Naive thymus-derived CD4-positive, alpha-beta T cell (primary cell): Measurements from ENCODE around the gene BLID. TPM values are rescaled to one million over a fixed set of nuclear protein-coding genes. Genes with fewer than 3 reads are reported as not detected.

Experiments used
- ATAC-seq: fragments of 150-1000 bp; cut with Tn5 transposase; 2 replicates; pipeline ENCODE4 v1.10.0; 2021; ENCODE audit warnings: mild to moderate bottlenecking, moderate library complexity
- CTCF ChIA-PET: fragments of 350-600 bp; sonication (Branson Sonifier 250); formaldehyde crosslinking; loops from one replicate; lab custom pipeline; 2021; ENCODE audit warnings: antibody characterized with exemption; lab: Charles Lee
- POLR2A ChIA-PET: fragments of 350-600 bp; sonication (Branson Sonifier 250); formaldehyde crosslinking; loops from one replicate; lab custom pipeline; 2021; ENCODE audit warnings: antibody characterized with exemption, inconsistent platforms; lab: Charles Lee
- DNase-seq, 9 donors: peaks; one replicate each; pipeline versions ENCODE4 v3.0.0 to v3.0.0-alpha.2; 2020 to 2022; ENCODE audit warnings: mixed read lengths in 1 of 9
- H3K27ac ChIP-seq: one replicate; pipeline ENCODE4 v1.7.0; 2013; ENCODE audit warnings: mild to moderate bottlenecking, low read depth, low read length, moderate library complexity
- H3K27me3 ChIP-seq, 2 donors: one replicate each; pipeline ENCODE4 v1.7.0; 2013; ENCODE audit warnings: low read length in 2 of 2, mild to moderate bottlenecking in 2 of 2, moderate library complexity in 2 of 2; ENCODE audit not compliant: control insufficient read depth in 2 of 2, insufficient read depth in 2 of 2
- H3K36me3 ChIP-seq, 3 experiments: 1 replicate in 2 of 3; 2 replicates in 1 of 3; pipeline ENCODE4 v1.7.0; 2013; ENCODE audit warnings: low read length in 3 of 3, mild to moderate bottlenecking in 3 of 3, moderate library complexity in 1 of 3; ENCODE audit not compliant: insufficient read depth in 3 of 3, control insufficient read depth in 2 of 3
- H3K4me1 ChIP-seq, 2 donors: one replicate each; pipeline ENCODE4 v1.7.0; 2013; ENCODE audit warnings: low read length in 2 of 2, mild to moderate bottlenecking in 2 of 2, moderate library complexity in 1 of 2; ENCODE audit not compliant: control insufficient read depth in 2 of 2, insufficient read depth in 2 of 2
- H3K4me3 ChIP-seq: 2 replicates; pipeline ENCODE4 v1.7.0; 2013; ENCODE audit warnings: mild to moderate bottlenecking, low read length
- H3K9me3 ChIP-seq, 3 experiments: 1 replicate in 2 of 3; 2 replicates in 1 of 3; pipeline ENCODE4 v1.7.0; 2013; ENCODE audit warnings: low read length in 3 of 3; ENCODE audit not compliant: control insufficient read depth in 2 of 3
- H3K27ac Mint-ChIP-seq, 9 donors: one replicate each; pipeline ENCODE4 v1.8.0; 2020 to 2022; ENCODE audit warnings: mixed read lengths in 9 of 9, mild to moderate bottlenecking in 8 of 9, moderate library complexity in 5 of 9, inconsistent platforms in 2 of 9
- H3K27me3 Mint-ChIP-seq, 5 donors: one replicate each; pipeline ENCODE4 v1.8.0; 2021 to 2022; ENCODE audit warnings: mixed read lengths in 5 of 5, mild to moderate bottlenecking in 1 of 5
- H3K36me3 Mint-ChIP-seq, 5 donors: one replicate each; pipeline ENCODE4 v1.8.0; 2020 to 2022; ENCODE audit warnings: mixed read lengths in 5 of 5, mild to moderate bottlenecking in 3 of 5, inconsistent platforms in 1 of 5
- H3K4me1 Mint-ChIP-seq, 7 donors: one replicate each; pipeline ENCODE4 v1.8.0; 2020 to 2022; ENCODE audit warnings: mixed read lengths in 7 of 7, mild to moderate bottlenecking in 3 of 7, inconsistent platforms in 1 of 7
- H3K4me3 Mint-ChIP-seq, 10 donors: one replicate each; pipeline ENCODE4 v1.8.0; 2020 to 2022; ENCODE audit warnings: mild to moderate bottlenecking in 10 of 10, mixed read lengths in 10 of 10, moderate library complexity in 6 of 10, inconsistent platforms in 2 of 10
- H3K9me3 Mint-ChIP-seq, 11 donors: one replicate each; pipeline ENCODE4 v1.8.0; 2020 to 2022; ENCODE audit warnings: mixed read lengths in 11 of 11, mild to moderate bottlenecking in 4 of 11, inconsistent platforms in 1 of 11, moderate library complexity in 1 of 11
- intact Hi-C, 2 donors: fragments of 100-400 bp; cut with micrococcal nuclease; formaldehyde crosslinking; loops; one replicate each; pipeline ENCODE4 v1.15.1; 2023
- polyA plus RNA-seq, 2 donors: library from polyadenylated mRNA; unstranded; fragments of 300-500 nt; fragmentation: Illumina TruSeq; gene quantifications; one replicate each; pipeline ENCODE4 v1.2.3, GENCODE V29; 2021
- total RNA-seq, 6 experiments: library from RNA in 5 of 6; stranded (reverse) in 5 of 6; gene quantifications; 1 replicate in 5 of 6; 2 replicates in 1 of 6; pipeline ENCODE4 v1.2.3 and lab custom pipeline; 2021 to 2026

BLID gene
- not detected for total RNA-seq
- polyA plus RNA-seq = not detected
- not detected for total RNA-seq (lab: John Stamatoyannopoulos, UW)

DNA sequence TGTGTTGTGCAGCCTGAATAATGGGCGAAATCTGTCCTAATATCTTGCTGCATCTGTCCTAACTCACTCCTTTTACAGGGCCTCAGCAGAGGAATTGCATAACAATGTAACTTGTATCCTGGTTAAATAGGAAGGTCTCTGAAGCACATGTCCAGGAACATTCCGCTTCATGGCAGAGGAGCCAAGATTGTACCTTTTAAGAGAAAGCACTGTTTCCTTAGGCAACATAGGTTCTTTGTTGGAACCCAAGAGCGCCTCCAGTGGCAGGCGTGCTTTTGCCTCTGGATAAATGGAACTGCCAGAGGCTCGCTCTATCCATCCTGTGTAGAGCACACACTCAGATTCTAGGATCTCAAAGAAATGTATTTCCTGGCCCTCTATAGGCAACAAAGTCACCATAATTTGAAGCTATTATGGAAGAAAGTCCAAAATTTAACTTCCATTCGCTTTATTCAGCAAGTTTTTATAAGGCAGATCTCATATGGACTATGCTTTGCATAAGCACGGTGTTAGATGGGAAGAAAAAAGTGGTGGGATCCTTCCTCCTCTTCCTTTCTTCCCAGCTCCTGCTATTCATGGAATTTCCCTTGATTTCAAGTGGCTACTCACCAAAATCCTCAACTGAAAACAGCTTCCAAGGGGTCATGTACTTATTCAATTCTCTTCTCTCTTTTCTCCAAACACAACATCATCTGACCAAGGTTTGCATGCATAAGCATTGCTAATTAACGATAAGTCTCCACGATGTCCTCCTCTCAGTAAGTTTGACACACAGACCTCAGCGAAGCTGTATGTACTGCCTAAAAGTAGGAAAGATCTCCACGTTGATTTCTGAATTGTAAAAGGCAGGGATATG lies at the start of gene BLID:
TSS of gene BLID (minus strand) at position 692 of the 856 bp plus-strand sequence. CDS start at position 399, 293 bp downstream.
- ATAC-seq (no peak), DNase-seq (no peak)
- Histone ChIP-seq H3K4me3 (no peak within 1 kb of the TSS), H3K36me3 (no peaks in the 10 kb centered on the region), H3K4me1 (no peaks in the 10 kb centered on the region), H3K27ac (no peak within 1 kb of the TSS), H3K9me3 (no peaks in the 10 kb centered on the region), H3K27me3 (no peaks in the 10 kb centered on the region)
- ChIA-PET POLR2A (no interaction called here), CTCF (interaction anchor here (0.6 to 0.7 kb wide), 2 partner anchors 29 to 171 kb away, joined by 3 to 5 read pairs; no protein-coding TSS in a partner anchor)
- Mint-ChIP-seq H3K36me3 (no peaks in the 10 kb centered on the region), H3K4me3 (no peak within 1 kb of the TSS), H3K9me3 (peaks cover 0 to 5% (median 0%) of the 10 kb centered on the region in 11 donors), H3K27me3 (peaks cover 0 to 23% (median 13%) of the 10 kb centered on the region in 5 donors), H3K4me1 (peaks cover 0 to 2% (median 0%) of the 10 kb centered on the region in 7 donors), H3K27ac (no peak within 1 kb of the TSS)
- intact Hi-C loops = no loop called here

GRCh38 chr11:122163053-122163819 lies 47.2 kb upstream of the BLID start:
- Histone ChIP-seq H3K36me3 (no peaks in the 10 kb centered on the region), H3K27me3 (no peaks in the 10 kb centered on the region), H3K4me3 (no peak overlapping the region), H3K4me1 (no peaks in the 10 kb centered on the region), H3K27ac (no peak overlapping the region), H3K9me3 (no peaks in the 10 kb centered on the region)
- POLR2A ChIA-PET = no interaction called here
- no peak for DNase-seq
- no peaks in the 10 kb centered on the region for H3K36me3 Mint-ChIP-seq
- H3K27me3 Mint-ChIP-seq = peaks cover 4 to 33% (median 21%) of the 10 kb centered on the region in 5 donors
- peaks cover 0 to 5% (median 1%) of the 10 kb centered on the region in 7 donors for H3K4me1 Mint-ChIP-seq
- intact Hi-C loops = no loop called here
- no peak for ATAC-seq
- H3K9me3 Mint-ChIP-seq = peaks cover 0 to 4% (median 0%) of the 10 kb centered on the region in 11 donors
- CTCF ChIA-PET = no interaction called here
- H3K27ac Mint-ChIP-seq = no peak overlapping the region
- no peak overlapping the region for H3K4me3 Mint-ChIP-seq

DNA sequence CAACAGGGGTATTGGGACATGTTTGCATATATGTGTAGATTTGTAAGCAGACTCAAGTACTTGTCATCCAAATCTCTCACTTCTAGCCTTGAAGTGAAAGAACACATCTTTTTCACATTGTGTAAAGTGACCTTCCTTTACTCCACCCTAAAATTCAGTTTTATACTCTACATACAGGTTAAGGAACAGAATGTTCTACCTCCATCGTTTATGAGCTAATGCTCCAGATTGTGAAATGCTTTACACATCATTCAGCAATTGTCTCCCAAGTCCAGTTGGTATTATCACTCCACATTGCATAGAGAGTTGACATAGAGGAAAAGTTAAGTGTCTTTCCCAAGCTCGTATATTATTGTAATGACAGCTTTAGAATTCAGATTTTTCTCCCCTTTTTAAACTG lies 46.1 kb upstream of the BLID start:
- Mint-ChIP-seq H3K27me3 (peaks cover 11 to 28% (median 14%) of the 10 kb centered on the region in 5 donors), H3K4me3 (no peak overlapping the region), H3K36me3 (no peaks in the 10 kb centered on the region), H3K4me1 (peaks cover 6 to 16% (median 9%) of the 10 kb centered on the region in 7 donors), H3K27ac (no peak overlapping the region), H3K9me3 (peaks cover 0 to 4% (median 0%) of the 10 kb centered on the region in 11 donors)
- intact Hi-C loops = no loop called here
- ATAC-seq (no peak), DNase-seq (no peak)
- ChIA-PET POLR2A (no interaction called here), CTCF (no interaction called here)
- Histone ChIP-seq H3K36me3 (no peaks in the 10 kb centered on the region), H3K27ac (no peak overlapping the region), H3K9me3 (no peaks in the 10 kb centered on the region), H3K27me3 (no peaks in the 10 kb centered on the region), H3K4me3 (no peak overlapping the region), H3K4me1 (no peaks in the 10 kb centered on the region)

DNA sequence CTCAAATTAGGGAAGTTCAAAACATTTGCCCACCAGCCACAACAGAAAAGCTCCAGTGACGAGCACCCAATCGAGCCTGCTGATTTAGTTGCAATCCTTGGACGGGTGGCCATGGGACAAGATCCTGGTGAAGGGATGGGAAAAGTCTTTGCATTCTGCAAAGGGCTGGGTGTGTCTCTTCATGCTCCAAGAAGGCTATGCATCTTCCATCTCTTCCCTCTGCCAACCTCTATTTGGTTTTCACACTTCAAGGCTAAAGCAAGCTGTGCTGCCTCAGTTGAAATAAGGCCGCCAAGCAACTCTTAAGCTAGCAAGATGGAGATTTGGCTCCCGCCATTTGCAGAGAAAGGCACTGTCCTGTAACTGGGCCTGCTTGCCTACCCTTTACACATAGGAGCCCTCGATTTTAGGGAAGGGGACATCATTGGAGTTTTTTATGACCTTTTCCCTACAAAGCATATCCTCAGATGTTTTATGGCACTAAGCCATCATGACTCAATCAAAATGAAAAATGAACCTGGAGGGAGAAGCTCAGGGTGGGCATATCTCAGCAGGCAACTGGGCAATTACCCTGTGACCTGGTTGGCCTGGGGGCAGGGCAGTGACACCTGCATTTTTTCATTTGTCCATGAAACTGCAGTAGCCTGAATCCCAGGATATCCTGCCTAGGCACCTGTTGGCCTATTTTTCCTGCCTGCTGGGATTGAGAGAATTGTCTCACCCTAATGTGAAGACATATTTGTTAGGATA lies 45.0 kb upstream of the BLID start:
- ChIA-PET POLR2A (no interaction called here), CTCF (no interaction called here)
- no peak overlapping the region for H3K4me3 Mint-ChIP-seq
- intact Hi-C loops = no loop called here
- no peak overlapping the region for H3K27ac ChIP-seq
- H3K4me3 ChIP-seq = no peak overlapping the region
- DNase-seq = no peak
- no peaks in the 10 kb centered on the region for H3K4me1 ChIP-seq
- no peaks in the 10 kb centered on the region for H3K9me3 ChIP-seq
- no peaks in the 10 kb centered on the region for H3K36me3 Mint-ChIP-seq
- no peaks in the 10 kb centered on the region for H3K27me3 ChIP-seq
- no peaks in the 10 kb centered on the region for H3K36me3 ChIP-seq
- ATAC-seq = no peak
- no peak overlapping the region for H3K27ac Mint-ChIP-seq
- peaks cover 8 to 25% (median 16%) of the 10 kb centered on the region in 7 donors for H3K4me1 Mint-ChIP-seq
- peaks cover 11 to 34% (median 25%) of the 10 kb centered on the region in 5 donors for H3K27me3 Mint-ChIP-seq
- H3K9me3 Mint-ChIP-seq = peaks cover 0 to 2% (median 0%) of the 10 kb centered on the region in 11 donors

DNA sequence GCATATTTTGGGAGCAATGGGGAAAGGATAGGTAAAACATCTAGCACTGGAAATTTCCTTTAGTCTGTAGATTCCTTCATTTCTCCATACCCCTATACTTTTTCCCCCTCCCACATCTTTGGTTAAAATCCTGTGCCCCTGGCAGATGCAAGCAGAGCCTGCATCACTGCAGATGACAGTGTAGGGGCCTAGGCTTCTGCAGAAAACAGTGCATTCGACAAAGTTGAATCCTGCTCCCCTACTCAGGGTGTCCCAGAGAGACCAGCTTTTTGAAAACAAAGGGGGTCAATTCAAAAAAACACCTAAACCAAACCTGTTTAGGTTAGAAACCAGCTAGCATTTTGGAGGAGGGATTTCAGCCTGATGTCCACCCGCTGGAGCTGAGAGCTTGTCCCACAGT lies 43.8 kb upstream of the BLID start:
- Histone ChIP-seq H3K36me3 (no peaks in the 10 kb centered on the region), H3K27ac (no peak overlapping the region), H3K4me3 (no peak overlapping the region), H3K4me1 (no peaks in the 10 kb centered on the region), H3K9me3 (no peaks in the 10 kb centered on the region), H3K27me3 (no peaks in the 10 kb centered on the region)
- ATAC-seq (no peak), DNase-seq (no peak)
- Mint-ChIP-seq H3K27ac (no peak overlapping the region), H3K4me3 (no peak overlapping the region), H3K36me3 (no peaks in the 10 kb centered on the region), H3K9me3 (no peaks in the 10 kb centered on the region), H3K4me1 (peaks cover 8 to 25% (median 16%) of the 10 kb centered on the region in 7 donors), H3K27me3 (peaks cover 11 to 26% (median 23%) of the 10 kb centered on the region in 5 donors)
- ChIA-PET CTCF (no interaction called here), POLR2A (no interaction called here)
- intact Hi-C loops = no loop called here

DNA sequence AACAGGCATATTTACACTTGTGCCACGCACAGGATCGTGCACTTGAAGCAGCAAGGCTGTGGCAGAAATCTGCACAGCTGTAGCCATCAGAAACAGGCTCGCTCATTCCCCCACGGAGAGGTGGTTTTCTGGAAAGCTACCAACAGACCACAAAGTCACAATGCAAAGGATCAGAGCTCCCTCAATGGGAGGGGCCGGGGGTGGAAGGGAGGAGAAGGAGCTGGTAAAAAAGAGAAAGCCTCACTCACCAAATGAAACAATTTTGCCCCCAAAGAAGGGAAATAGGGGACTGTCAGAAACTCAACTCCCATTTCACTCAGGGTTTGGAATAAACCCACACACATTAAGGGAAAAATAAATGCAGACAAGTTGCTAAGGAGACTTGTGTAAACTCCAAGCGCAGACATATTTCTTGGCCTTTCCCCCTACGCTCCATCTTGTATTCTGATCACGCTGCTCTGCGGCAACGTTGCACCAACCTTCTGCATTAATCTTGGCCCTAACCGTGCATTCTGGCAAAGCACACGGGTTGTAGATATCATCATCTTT lies 43.2 kb upstream of the BLID start:
- ChIA-PET POLR2A (no interaction called here), CTCF (no interaction called here)
- no peak for DNase-seq
- ATAC-seq = no peak
- Mint-ChIP-seq H3K27ac (no peak overlapping the region), H3K9me3 (no peaks in the 10 kb centered on the region), H3K36me3 (no peaks in the 10 kb centered on the region), H3K4me1 (peaks cover 8 to 25% (median 16%) of the 10 kb centered on the region in 7 donors), H3K27me3 (peaks cover 11 to 27% (median 26%) of the 10 kb centered on the region in 5 donors), H3K4me3 (no peak overlapping the region)
- Histone ChIP-seq H3K27ac (no peak overlapping the region), H3K27me3 (no peaks in the 10 kb centered on the region), H3K9me3 (no peaks in the 10 kb centered on the region), H3K36me3 (no peaks in the 10 kb centered on the region), H3K4me3 (no peak overlapping the region), H3K4me1 (no peaks in the 10 kb centered on the region)
- intact Hi-C loops = no loop called here
